Activated T-cell treated with anti-CD3 and anti-CD28 coated beads, Interleukin-2, amount 50 U/mL, for 48 hours (primary cell): ENCODE data around the gene COL10A1.

Experiments used
- DNase-seq, 2 experiments: peaks; one replicate each; pipeline ENCODE4 v3.0.0-alpha.2; 2020

Gene COL10A1

GRCh38 chr6:116078945-116079344 is 47.0 kb downstream of the COL10A1 start:
- DNase-seq, result no peak

GRCh38 chr6:116078522-116078921 is 47.4 kb downstream of the COL10A1 start:
- DNase-seq, result no peak

- no peak for DNase-seq
These were observed 51.1 kb downstream of the COL10A1 start for GRCh38 chr6:116074732-116075390.

GRCh38 chr6:116073765-116074440 is 52.0 kb downstream of the COL10A1 start:
- no peak for DNase-seq

GRCh38 chr6:116072368-116072767 is 53.6 kb downstream of the COL10A1 start:
- no peak for DNase-seq

GRCh38 chr6:116070616-116071389 is 55.1 kb downstream of the COL10A1 start:
- no peak for DNase-seq

GRCh38 chr6:116070101-116070500 is 55.8 kb downstream of the COL10A1 start:
- no peak for DNase-seq
